Measurements from ENCODE around the gene ANTXRL. TPM values are rescaled to one million over a fixed set of nuclear protein-coding genes. Genes with fewer than 3 reads are reported as not detected.
"Not testable (repeated sequence)": the region's sequence is repeated elsewhere in the genome, so short reads cannot be mapped to it uniquely, and the experiment has no call there.

The ANTXRL gene
- total RNA-seq, 1 experiment from 2014 or later, result not detected

GRCh38 chr10:46305986-46306385, 19.2 kb downstream of the ANTXRL start:
- no peak for DNase-seq (ENCODE audit: extremely low read depth, low read depth)

GRCh38 chr10:46306516-46307184, 19.9 kb downstream of the ANTXRL start:
- DNase-seq (ENCODE audit: extremely low read depth, low read depth), result no peak

GRCh38 chr10:46307281-46308112, 20.7 kb downstream of the ANTXRL start:
- DNase-seq (ENCODE audit: extremely low read depth, low read depth), result no peak

GRCh38 chr10:46308113-46308415, 21.3 kb downstream of the ANTXRL start:
- DNase-seq (ENCODE audit: extremely low read depth, low read depth), result no peak

- no peak for DNase-seq (ENCODE audit: extremely low read depth, low read depth)
Observed at GRCh38 chr10:46308666-46309450, 22.1 kb downstream of the ANTXRL start.

- DNase-seq (ENCODE audit: extremely low read depth, low read depth), result no peak
Observed at GRCh38 chr10:46309511-46310142, 22.8 kb downstream of the ANTXRL start.

- DNase-seq (ENCODE audit: extremely low read depth, low read depth), result no peak
Observed at GRCh38 chr10:46310143-46310514, 23.3 kb downstream of the ANTXRL start.

- DNase-seq (ENCODE audit: extremely low read depth, low read depth), result no peak
Observed at GRCh38 chr10:46310851-46311250, 24.1 kb downstream of the ANTXRL start.

GRCh38 chr10:46311501-46311951, 24.7 kb downstream of the ANTXRL start:
- DNase-seq (ENCODE audit: extremely low read depth, low read depth), result no peak

- DNase-seq (ENCODE audit: extremely low read depth, low read depth), result not testable (repeated sequence)
Observed at GRCh38 chr10:46311961-46312431, 25.2 kb downstream of the ANTXRL start.

GRCh38 chr10:46312953-46313352, 26.2 kb downstream of the ANTXRL start:
- no peak for DNase-seq (ENCODE audit: extremely low read depth, low read depth)

GRCh38 chr10:46314071-46314470, 27.3 kb downstream of the ANTXRL start:
- no peak for DNase-seq (ENCODE audit: extremely low read depth, low read depth)

GRCh38 chr10:46315071-46315860, 28.5 kb downstream of the ANTXRL start:
- DNase-seq (ENCODE audit: extremely low read depth, low read depth), result not testable (repeated sequence)

GRCh38 chr10:46317370-46317769, 30.6 kb downstream of the ANTXRL start:
- DNase-seq (ENCODE audit: extremely low read depth, low read depth), result no peak

GRCh38 chr10:46317889-46318288, 31.1 kb downstream of the ANTXRL start:
- DNase-seq (ENCODE audit: extremely low read depth, low read depth), result no peak

GRCh38 chr10:46318799-46319198, 32.0 kb downstream of the ANTXRL start:
- DNase-seq (ENCODE audit: extremely low read depth, low read depth), result no peak

GRCh38 chr10:46319389-46319788, 32.6 kb downstream of the ANTXRL start:
- no peak for DNase-seq (ENCODE audit: extremely low read depth, low read depth)

GRCh38 chr10:46321770-46322169, 35.0 kb downstream of the ANTXRL start:
- no peak for DNase-seq (ENCODE audit: extremely low read depth, low read depth)

GRCh38 chr10:46323176-46323575, 36.4 kb downstream of the ANTXRL start:
- DNase-seq (ENCODE audit: extremely low read depth, low read depth), result no peak

- no peak for DNase-seq (ENCODE audit: extremely low read depth, low read depth)
Observed at GRCh38 chr10:46325021-46325420, 38.2 kb downstream of the ANTXRL start.
